ENCODE data around the gene MAPKAP1.

DNA sequence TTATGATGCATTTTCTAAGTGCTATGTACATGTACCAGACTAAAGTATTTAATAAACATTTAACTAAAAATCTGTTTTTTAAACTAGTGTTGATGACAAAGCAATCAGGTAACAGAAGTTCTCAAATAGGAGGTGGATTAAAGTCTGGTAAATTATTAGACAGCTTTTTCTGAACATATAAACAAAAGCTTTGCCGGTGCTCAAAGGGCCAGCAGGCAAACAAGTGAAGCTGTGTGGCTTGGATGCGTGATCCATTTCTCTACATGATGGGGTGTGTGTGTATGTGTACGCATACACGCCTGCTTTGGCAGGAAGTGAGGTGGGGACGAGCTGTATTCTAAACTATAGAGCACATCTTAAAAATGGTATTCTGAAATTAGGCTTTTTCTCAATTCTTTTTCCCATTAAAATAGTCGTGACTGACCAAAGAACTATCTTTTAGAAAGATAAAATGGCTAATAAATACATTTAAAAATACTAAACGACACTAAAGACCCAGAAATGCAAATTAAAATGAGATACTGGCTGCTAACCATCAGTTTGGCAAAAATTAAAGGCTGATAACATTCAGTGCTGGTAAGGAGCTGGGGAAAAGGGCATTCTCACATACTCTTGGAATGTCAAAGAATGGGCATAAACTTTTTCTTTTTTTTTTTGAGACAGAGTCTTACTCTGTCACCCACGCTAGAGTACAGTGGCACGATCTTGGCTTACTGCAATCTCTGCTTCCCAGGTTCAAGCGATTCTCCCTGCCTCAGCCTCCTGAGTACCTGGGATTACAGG is 174.0 kb downstream of the MAPKAP1 start:
- no peak for TF ChIP-seq EZH2 (IDR thresholded peaks at IDR 0.05; ENCODE audit: insufficient read depth, poor library complexity, severe bottlenecking)
- no peak for TF ChIP-seq EZH2phosphoT487 (IDR thresholded peaks at IDR 0.05; ENCODE audit: insufficient read depth, low read depth)

Data from GM23248 (cell line).